CD4-positive, alpha-beta T cell treated with Interferon alpha-2 for 1 hour (primary cell): ENCODE results near the gene LY6G6D.

Experiments
- DNase-seq, 2 donors: peaks; one replicate each; pipeline ENCODE4 v3.0.0-alpha.2; 2020 to 2022

The LY6G6D gene, protein sequence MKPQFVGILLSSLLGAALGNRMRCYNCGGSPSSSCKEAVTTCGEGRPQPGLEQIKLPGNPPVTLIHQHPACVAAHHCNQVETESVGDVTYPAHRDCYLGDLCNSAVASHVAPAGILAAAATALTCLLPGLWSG

DNA sequence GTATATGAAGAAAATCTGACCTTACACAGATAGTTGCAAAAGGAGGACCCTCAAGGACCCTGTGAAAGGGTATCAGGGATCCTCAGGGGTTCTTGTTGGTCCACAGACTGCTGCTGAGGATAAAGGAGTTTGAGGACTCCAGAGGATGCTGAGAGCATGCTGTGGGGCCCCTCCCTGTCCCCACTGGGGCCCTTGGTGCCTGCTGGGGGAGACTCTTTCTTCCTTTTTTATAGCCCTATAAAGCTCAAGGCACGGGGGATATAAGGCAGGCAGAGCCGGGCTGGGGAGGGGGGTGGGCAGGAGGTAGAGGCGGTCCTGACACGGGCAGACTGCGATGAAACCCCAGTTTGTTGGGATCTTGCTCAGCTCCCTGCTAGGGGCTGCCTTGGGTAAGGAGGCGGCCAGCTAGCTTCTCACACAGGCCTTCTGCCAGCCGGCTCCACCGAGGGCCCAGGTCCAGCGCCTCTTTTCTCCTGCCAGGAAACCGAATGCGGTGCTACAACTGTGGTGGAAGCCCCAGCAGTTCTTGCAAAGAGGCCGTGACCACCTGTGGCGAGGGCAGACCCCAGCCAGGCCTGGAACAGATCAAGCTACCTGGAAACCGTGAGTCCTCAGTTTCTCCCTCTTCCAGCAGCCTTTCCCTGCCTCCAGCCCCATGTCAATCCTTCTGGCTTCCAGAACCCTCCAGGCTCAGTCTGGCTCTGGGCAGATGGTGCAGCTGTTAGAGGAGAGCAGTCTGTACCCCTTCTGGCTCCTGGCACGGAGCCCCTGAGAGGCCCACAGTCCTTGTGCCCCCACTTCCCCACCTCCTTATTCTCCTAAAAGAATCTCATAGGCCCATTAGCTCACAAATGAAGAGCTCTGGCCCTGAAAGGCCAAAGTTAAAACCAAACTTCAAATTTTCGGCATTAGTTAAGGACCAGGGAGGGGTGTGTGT, at the start of gene LY6G6D:
Gene LY6G6D, plus strand, starts transcription at position 327 of the 937 bp plus-strand sequence. Its CDS starts 8 bp downstream, at position 335.
- DNase-seq = no peak

DNA sequence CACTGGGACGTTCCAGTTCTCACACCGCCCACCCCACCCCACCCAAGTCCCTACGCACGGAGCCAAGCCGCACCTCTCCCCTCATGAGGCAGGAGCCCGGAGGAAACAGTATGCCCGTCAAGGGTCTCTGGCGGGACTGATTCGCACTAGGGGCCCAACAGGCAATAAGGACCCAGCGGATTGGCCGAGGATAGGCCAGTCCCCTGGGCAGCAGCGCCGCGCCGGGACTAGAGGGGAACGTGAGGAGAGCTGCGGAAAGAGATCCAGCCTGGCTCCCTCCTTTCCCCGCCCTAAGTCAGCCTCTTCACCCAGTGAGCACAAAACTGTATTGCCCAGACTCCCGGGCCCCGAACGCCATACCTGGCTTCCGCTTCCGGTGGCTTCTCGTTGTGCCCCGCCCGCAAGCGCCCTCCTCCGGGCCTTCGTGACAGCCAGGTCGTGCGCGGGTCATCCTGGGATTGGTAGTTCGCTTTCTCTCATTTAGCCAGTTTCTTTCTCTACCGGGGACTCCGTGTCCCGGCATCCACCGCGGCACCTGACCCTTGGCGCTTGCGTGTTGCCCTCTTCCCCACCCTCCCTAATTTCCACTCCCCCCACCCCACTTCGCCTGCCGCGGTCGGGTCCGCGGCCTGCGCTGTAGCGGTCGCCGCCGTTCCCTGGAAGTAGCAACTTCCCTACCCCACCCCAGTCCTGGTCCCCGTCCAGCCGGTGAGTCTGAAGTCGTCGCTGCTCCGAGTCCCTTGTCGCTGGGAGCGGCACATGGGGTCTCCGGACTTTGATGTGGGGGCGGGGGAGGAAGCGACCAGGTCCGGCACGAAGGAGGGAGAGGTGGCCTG, 49.4 kb upstream of the LY6G6D start, which contains the start of gene CSNK2B:
Gene CSNK2B, plus strand, starts transcription at position 580 of the 836 bp plus-strand sequence. CDS start 752 bp downstream, outside the sequence.
- DNase-seq = peak; percentile 97 to 98

DNA sequence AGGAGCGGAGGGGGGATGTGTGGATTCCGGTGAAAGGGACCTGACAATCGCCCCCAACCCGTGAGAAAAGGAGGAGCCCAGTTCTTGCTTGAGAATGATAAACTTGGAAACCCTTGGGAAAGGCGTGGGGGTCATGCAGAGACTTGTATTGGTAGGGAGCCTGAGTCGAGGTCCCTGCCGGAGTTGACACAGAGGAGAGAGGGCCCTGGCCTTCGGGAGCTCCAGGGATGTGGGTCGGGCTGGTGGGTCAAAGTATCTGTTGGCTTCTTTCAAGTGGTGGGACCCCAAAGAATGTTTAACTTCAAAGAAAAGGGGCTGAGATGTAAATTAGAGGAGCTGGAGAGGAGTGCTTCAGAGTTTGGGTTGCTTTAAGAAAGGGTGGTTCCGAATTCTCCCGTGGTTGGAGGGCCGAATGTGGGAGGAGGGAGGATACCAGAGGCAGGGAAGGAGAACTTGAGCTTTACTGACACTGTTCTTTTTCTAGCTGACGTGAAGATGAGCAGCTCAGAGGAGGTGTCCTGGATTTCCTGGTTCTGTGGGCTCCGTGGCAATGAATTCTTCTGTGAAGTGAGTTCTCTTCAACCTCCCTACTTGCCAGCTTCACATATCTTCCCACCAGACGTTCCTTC, 48.7 kb upstream of the LY6G6D start:
- peak in 1 of 2 donors; percentile 8 for DNase-seq

DNA sequence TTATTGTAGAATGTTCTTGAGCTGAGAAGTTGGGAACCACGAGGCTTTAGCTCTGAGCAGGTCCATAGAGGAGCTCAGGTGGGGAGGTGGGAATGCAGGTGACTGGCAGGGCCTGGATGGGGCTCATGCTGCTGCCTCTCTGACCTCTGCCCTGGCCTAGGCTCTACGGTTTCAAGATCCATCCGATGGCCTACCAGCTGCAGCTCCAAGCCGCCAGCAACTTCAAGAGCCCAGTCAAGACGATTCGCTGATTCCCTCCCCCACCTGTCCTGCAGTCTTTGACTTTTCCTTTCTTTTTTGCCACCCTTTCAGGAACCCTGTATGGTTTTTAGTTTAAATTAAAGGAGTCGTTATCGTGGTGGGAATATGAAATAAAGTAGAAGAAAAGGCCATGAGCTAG, 45.5 kb upstream of the LY6G6D start, which contains the start of gene LY6G5B:
Gene LY6G5B, plus strand, starts transcription at position 301 of the 400 bp plus-strand sequence. CDS start 975 bp downstream, outside the sequence.
- DNase-seq = no peak

DNA sequence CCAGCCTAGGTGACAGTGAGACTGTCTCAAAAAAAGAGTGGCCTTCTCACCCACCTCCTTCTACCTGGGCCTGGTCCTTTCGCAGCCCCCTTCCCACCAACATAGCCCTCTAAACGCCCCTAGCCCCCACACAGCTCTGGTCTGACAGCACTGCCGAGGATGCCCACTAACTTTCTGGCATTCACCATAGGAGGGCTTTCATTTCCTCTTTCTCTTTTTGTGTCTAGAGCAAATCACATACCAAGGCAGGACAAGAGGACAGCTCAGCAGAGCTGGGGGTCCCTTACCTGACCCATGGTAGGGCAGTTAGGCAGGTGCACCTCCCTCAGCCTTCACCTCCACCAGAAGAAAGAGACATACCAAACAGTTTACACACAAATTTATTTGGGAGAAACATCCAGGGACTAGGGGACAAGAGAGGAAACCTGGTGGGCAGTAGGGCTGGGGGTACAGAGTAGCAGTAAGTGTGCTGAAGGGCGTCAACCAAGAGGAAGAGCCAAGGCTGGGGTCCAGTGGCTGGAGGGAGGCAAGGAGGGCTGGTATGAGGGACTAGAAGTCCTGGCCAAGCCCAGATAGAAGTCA, 38.7 kb upstream of the LY6G6D start:
- DNase-seq = no peak

DNA sequence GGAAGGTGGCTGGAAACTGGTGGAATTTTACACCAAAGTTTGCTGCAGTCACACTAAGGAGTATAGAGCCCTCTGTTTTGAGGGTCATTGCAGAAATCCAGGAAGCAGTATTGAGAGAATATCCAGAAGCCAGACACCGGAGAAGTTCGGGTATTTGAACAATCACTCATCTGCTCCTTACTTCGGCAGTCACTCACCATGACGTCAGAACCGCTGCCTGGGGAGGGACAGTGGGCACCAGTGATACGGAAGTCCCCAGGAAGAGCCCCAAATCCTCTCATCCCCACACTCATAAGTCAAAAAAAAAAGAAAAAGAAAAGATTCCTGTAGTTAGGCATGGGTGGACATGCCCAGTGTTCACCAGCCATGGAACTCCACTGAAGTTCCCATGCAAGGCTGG, 38.2 kb upstream of the LY6G6D start:
- no peak for DNase-seq

DNA sequence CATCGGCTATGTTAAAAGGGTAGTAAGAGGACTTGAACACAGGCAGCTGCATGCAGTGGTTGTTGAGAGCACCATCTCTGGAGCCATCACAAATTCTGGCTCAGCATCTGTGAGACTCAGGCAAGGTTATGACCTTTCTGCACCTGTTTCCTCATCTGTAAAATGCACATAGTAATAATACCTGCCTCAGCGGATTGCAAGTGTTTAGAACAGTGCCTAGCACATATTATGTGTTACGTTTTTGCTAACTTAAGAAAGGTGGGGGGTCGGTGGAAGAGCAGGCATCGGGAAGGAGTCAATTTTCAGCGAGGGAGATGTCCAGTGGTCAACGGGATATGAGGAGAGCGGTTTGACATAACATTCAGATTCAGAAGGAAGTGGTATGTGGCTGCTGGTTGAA, 37.2 kb upstream of the LY6G6D start:
- no peak for DNase-seq

DNA sequence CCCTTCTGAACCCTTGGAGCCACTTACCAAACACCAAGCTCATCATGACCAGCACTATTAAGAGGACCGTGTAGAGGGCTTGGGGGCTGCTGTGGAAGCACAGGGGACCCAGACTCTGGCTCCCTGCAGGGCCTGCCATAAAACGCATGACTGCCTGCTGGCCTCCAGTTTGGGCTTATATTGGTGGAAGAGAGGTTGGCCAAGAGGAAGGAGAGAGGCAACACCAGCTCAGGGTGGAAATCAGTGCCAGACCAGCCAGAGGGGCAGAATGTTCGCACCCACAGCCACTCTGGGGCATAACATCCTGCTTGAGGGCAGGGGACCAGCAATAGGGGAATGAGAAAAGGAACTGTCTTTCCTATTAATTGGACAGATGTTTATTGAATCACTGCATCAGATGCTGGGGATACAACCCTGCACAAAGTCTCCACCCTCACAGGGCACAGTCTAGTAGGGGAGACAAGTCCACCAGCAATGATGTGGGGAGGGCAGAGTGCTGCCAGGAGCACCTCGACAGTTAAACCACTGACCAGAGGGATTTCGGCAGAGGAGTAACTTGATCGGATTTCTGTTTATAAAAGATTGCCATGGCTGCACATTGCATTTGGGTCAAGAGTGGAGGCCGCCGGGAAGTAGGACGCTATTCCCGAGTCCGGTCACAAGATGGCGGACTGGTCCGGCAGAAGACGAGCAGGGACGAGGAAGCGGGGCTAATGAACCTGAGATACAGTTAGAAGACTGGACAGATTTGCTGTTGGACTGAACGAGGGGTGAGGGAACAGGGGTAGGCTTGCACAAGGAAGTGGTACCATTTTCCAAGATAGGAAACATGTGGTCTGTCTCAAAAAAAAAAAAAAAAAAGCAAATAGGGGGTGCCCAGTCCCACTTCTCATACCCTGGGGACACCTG, 34.7 kb upstream of the LY6G6D start, which contains the start of gene LY6G5C:
Gene LY6G5C, minus strand, starts transcription at position 842 of the 909 bp plus-strand sequence. Its CDS starts 694 bp downstream, at position 148.
- peak; percentile 77 to 80 for DNase-seq

DNA sequence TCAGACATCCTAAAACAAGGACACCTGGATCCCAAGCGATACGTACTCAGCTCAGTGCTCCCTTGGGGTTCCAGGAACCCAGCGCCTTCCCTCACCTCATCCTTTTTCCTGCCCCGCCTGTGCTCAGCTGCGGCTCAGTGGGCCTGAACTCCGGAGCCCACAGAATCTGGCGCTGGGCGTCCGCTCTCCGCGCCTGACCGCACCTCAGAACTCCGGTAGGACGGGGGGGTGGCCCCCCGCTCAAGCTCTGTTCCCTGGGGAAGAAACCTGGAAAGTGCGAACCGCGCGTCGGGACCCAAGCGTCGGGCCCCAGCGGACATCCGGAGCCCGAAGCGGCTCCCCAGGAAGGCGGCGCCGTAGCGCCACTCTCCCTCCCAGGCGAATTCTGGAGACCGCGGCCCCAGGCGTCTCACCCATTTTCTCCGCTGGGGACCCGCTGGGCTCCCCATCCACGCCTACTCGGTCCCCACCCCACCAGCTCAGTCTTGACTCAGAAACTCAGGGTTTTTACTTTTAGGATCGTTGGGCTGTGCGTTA, 33.9 kb upstream of the LY6G6D start:
- peak; percentile 9 to 44 for DNase-seq

DNA sequence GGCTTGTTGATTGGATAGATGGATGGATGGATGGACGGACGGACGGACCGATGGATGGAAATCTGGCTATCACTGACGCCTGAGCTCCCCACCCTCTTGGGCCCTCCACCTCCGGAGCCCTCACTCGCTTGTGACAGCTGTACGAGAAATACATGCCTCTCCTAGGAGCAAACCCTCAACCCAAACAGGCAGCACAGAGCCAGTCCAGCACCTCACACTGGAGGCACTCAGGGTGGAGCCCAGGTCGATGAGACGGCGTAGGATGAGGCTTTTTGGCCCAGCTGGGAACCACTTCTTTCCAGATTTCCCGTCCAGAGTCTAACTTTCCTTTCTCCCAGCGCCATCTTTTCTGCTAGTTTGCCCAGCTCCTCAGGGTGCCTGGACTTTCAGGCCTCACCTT, 31.6 kb upstream of the LY6G6D start:
- DNase-seq = no peak

DNA sequence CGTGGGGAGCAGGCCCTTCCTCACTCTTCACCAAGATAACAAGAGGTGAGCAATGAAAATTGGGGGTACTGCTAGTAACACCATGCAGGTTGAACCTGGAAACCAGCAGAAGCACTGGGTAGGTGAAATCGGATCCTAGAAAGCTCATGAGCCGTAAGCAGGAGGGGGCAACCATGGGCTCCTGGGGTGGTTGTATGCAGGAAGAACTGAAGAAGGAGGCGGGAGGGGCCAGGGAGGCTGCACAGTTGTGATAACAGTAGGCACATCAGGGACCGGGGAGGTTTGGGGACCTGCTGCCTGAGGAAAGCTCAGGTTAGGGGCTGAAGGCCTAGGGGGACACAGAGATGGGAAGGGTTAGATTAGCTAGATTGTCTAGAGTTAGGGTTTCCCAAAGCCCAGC, 28.7 kb upstream of the LY6G6D start:
- no peak for DNase-seq

DNA sequence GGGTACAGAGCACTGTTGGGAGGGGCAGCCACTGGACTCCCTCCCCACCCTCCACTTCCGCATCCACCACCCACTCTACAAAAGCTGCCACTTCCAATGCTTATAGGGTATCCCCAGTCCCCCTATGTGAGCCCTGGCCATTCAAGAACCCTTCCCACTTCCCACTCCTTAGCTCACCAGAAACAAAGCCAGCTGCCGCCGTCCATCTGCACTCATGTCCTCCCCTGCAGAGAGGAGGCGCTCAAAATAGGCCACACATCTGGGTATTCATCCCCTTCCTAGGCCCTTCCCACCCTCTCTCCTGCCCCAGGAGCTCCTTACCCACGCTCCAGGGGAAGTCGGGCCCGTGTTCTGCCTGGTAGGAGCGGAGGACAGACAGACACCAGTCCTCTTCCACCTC, 27.8 kb upstream of the LY6G6D start:
- no peak for DNase-seq

DNA sequence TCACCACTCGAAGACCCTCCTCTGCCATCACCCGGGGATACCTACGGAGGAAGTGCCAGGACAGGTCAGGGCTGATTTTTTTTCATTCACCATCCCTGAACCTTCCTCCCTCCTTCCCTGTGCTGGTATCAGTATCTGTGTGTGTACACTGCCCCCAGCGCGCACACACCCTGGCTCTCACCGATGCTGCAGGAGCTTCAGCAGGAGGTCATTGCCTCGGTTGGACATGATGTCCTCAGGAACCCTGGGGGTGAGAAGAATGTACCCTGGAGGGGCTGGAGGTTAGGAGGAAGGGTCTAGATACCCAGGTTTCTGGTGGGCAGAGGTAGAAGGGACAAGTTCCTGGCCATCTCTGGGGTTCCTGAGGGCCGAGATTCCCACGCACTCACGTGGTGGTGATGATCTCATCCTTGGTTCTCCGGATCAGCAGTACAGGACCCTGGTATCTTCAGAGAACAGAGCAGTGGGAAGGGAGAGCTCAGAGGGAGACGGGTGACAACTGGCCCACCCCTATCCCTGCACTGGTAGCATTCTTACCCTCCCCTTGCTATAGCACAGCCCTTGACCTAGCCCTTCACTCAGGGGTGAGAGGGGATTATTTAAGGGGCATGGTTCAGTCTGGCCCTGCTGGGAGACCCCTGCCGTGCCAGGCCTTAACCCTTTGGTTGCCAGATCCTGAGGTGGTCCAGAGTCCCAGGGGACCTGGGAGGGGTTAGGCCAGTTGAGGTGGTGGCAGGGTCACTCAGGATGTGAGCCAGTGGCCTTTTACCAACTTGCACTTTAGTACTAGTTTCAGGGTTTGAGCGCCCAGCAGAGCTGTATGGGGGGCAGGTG, 27.1 kb upstream of the LY6G6D start:
- DNase-seq = no peak

DNA sequence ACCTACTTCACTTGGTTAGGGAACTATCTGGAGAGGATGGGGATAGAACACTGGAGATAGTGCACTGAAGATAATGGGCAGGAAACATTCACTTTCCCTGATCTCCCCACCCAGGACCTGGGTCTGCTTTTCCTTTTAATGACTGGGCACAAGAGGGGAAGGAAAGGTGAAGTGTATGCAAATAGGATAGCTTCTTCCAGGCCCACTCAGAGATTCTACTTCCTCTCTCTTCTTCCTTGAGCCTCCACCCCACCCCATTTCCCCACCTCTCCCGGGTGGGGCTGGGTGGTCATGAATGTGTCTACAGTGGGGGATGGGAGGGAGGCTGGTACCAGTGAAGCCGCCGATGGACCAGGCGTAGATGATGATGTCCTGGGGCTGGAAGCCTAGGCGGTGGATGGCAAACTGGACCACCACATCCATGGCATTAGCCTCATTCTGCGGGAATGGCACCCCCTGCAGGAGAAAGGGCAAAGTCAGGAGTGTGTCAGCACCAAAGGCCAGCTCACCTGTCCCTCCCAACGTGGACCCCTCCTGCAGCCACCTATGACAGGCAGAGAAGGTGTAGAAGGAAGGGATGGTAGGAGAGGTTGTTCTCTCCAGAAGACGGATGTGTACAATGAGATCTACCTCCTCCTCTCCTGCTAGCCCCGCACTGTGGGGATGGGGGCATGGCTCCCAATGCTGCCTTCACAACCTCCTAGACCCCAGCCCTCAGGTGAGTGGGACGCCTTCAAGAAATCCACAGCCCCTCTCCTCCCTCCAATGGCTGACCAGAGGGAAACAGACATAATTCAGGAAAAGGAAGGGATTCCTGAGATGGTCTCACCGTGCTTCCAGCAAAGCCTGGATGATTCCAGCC, 25.7 kb upstream of the LY6G6D start:
- DNase-seq = peak in 1 of 2 donors; percentile 18

DNA sequence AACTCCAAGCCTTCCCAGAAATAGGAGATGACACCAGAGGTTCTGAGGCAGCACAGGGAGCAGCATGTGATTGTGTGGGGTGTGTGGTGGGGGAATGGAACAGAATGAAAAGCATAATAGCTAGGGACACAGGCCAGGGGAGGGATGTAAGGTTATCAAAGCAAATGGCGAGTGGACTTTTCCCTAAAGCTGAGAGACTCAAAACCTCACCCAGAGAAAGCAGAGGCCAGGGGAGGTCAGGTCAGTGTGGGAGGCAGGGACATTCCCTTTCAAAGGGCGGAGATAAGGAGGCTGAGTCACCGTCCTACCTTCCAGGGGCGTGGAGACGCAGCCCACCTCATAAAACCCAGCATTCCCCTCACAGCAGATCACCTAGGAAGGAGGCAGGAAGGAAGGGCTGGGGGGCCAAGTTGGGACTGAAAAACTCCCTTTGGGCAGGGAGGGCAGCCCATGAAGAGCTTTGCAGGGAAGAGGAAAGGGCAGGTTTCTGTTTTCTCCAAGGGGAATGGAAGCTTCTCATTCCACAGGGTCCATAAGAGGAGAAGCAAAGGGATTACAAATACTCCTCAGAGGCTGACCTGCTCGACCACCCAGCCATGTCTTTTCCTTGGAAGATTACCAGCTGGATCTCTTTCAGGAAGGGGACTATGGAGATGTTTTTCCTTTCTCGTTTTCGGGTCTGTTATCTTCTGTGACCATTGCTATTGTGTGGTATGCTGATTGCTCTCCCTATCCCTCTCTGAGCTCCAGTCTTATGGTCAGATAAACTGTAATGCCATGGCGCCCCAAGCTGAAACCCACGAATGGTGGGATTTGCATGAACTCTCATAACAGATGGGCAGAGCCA, 24.7 kb upstream of the LY6G6D start:
- no peak for DNase-seq

DNA sequence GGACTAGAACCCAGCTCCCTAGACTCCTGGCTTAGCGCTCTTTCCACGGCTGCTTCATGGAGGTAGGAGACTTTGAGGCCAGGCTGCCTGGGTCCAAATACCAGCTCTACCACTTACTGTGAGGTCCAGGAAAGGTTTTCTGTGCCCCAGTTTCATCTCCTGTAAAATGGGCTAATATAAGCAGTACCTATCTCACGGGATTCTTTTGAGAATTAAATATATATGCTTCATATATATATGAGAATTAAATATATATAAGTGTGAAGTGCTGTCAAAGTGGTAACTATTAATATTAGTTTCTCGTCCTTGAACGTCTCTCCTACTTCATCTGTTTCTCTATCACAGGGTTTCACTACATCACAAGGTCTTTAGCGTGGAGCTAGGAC, 24.1 kb upstream of the LY6G6D start:
- DNase-seq = no peak

DNA sequence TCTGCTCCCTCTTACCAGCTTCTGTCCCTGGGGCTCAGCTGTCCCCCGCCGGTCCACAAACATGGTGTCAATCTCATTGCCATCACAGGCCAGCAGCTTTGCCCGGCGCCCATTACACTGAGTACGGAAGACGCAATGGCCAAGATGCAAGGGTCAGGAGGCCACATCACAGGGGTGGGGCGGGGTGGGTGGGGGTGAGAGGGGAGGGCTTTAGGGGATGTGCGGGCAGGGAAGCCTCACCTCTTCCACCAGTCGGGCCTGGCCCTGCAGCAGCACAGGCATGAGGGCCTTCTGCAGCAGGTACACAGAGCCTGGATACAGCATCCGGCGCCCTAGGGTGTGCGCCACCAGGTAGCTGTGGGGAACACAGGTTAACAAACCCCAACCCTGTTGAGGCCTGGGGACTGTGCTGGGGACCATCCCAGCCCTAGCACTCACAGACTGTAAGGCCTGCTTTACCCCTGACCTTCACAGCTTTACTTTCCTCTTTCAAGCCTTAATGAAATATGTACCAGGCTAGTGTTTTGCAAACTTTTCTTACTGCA, 23.5 kb upstream of the LY6G6D start:
- no peak for DNase-seq
